Fibroblast of peridontal ligament (primary cell): Measurements from ENCODE around the gene TTC31.
A peak's percentile ranks its signal among the peaks of the same experiment; 100 is the strongest.
"Not testable (repeated sequence)": the region's sequence is repeated elsewhere in the genome, so short reads cannot be mapped to it uniquely, and the experiment has no call there.

ENCODE experiments used
- DNase-seq: peaks from one replicate; pipeline ENCODE4 v3.0.0-alpha.2; 2010; ENCODE audit errors: extremely low read depth

Gene TTC31

DNA sequence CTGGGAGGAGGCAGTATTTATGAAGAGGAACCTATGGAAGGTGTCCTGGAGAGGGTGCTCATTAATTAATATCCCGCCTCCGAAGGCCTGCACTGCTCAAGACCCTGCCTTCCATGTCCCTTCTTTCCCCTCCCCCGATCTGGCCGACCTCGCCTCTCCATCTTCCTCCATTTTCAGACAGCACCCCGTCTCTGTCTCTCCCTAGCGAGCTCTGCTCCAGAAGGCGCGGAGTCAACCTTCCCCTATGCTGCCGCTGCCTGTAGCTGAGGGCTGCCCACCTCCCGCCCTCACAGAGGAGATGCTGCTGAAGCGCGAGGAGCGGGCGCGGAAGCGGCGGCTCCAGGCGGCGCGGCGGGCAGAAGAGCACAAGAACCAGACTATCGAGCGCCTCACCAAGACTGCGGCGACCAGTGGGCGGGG, 25.7 kb upstream of the TTC31 start:
- no peak for DNase-seq

DNA sequence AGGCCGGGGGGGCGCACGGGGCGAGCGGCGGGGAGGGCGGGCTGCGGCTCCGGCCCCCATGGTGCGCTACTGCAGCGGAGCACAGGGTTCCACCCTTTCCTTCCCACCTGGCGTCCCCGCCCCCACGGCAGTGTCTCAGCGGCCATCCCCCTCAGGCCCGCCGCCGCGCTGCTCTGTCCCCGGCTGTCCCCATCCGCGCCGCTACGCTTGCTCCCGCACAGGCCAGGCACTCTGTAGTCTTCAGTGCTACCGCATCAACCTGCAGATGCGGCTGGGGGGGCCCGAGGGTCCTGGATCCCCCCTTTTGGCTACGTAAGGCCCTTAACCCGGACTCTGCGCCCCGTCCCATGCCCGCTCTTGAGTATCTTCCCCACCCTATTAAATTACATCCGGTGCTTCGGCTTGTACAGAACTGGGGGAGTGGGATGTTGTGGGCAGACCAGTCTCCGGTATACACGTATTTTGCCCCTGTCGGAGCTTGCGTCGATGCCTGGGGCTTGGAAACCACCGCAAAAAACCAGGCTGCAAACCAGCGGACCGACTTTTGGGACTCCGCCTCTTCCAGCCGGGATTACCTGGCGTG, 25.2 kb upstream of the TTC31 start:
- DNase-seq, result no peak

DNA sequence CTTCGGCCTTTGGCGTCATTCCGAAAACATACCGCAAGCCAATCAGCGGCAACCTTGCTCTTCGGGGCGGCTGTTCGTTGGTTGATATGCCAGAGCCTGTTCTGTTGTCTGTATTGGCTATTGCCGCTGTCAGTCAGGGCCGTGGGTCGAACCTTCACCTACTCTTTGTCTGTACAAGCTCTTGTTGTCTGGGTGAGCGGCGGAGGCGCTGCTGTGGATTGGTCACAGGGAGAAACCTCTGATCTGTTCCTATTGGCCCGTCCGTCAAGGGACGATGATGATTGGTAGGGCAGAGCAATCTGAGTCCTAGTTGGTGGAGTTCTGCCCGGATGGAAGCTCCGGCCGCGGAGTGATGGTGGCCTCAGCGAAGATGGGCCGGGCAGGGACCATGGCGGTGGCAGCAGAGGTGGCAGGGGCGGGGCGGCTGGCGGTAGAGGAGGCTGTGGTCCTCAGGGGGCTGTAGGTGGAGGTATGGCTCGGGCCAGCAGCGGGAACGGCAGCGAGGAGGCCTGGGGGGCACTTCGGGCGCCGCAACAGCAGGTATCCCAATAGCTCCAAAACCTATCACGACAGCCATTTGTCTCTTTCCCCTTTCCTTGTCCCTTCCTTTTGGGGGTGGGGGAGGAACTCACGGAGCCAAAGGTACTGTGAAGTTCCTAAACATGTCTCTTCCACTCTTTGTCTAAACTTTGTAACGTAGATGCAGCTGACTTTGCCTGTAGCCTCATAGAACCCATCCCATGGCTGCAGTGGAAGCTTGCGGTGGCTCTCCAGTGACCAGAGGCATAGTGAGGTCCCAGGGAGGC, 24.5 kb upstream of the TTC31 start, which contains the start of gene WBP1:
Gene WBP1, plus strand, starts transcription at position 307 of the 806 bp plus-strand sequence. Its CDS starts 165 bp downstream, at position 472.
- peak; percentile 100 for DNase-seq

DNA sequence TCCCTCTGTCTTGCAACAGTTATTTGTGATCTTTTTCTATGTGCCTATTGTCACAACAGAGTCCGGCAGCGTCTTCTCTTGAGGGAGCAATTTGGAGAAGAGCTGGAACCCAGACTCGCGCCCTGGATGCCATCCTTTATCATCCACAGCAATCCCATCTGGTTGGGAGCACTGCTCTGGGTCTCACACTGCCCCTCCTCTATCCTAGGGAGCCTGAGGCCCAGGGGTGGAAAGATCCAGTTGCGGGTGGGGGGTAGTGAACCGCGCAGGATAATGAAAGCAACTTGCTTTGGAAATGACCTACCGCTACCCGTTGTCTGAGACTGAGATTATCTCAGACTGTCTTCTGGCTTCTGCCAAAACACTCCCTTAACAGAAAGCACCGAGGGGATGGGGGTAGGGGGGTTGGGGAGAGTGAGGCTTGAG, 23.9 kb upstream of the TTC31 start:
- DNase-seq, result peak; percentile 29

DNA sequence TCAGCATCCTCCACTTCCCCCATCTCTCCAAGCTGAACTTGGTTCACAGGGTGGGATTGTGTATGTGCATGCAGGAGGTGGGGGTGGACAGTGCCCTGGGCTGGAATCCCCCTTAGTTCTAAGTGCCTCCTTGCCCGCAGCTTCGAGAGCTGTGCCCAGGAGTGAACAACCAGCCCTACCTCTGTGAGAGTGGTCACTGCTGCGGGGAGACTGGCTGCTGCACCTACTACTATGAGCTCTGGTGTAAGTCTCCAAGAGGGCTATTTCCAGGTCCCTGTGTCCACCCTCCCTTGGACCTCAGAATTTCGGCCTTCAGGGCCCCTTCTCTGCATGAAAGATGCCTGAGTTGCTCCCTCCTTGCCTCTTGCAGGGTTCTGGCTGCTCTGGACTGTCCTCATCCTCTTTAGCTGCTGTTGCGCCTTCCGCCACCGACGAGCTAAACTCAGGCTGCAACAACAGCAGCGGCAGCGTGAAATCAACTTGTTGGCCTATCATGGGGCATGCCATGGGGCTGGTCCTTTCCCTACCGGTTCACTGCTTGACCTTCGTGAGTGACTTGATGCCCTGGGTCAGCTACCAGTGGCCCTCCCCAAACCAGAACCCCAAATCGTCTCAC, 23.3 kb upstream of the TTC31 start:
- DNase-seq, result not testable (repeated sequence)

DNA sequence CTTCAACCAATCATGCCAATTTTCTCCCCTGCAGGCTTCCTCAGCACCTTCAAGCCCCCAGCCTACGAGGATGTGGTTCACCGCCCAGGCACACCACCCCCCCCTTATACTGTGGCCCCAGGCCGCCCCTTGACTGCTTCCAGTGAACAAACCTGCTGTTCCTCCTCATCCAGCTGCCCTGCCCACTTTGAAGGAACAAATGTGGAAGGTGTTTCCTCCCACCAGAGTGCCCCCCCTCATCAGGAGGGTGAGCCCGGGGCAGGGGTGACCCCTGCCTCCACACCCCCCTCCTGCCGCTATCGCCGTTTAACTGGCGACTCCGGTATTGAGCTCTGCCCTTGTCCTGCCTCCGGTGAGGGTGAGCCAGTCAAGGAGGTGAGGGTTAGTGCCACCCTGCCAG, 22.7 kb upstream of the TTC31 start:
- DNase-seq, result not testable (repeated sequence)

DNA sequence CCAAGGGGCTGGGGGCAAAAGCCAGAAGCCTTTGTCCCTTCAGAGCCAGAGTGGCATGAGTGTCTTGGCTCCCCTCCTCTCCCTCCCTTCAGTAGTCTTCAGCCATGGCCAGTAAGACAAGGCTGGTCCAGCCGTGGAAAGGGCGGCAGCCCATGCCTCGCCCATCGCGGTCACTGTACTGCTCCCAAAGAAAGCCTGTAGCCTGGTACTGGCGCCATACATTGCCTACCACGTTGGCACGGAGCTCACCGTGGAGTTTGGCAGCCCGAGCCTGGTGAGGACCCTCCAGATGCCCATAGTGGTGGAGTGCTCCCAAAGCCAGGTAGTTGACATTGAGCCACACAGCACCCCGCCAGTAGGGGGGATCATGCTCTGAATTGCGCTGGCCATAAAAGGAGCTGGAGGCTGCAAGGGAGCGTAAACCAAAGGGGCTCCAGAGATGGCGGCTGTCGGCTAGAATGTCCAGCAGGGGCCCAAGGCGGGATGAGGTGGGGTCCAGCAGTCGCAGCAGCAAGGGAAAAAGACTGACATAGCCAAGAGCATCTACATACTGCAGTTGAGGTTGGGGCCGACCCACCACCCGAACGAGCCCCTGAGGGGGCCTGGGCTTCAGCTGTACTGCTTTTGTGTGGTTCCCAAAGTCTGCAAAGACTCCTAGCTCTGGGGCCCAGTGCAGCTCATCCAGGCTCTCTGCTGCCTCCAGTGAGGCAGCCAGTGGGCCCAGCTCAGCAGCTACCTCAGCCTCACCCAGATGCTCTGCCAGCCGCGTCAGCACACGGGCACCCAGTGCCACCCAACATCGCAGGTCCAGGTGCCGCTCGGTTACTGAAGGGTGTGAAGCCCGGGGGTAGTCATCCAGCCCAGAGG, 21.5 kb upstream of the TTC31 start:
- no peak for DNase-seq

DNA sequence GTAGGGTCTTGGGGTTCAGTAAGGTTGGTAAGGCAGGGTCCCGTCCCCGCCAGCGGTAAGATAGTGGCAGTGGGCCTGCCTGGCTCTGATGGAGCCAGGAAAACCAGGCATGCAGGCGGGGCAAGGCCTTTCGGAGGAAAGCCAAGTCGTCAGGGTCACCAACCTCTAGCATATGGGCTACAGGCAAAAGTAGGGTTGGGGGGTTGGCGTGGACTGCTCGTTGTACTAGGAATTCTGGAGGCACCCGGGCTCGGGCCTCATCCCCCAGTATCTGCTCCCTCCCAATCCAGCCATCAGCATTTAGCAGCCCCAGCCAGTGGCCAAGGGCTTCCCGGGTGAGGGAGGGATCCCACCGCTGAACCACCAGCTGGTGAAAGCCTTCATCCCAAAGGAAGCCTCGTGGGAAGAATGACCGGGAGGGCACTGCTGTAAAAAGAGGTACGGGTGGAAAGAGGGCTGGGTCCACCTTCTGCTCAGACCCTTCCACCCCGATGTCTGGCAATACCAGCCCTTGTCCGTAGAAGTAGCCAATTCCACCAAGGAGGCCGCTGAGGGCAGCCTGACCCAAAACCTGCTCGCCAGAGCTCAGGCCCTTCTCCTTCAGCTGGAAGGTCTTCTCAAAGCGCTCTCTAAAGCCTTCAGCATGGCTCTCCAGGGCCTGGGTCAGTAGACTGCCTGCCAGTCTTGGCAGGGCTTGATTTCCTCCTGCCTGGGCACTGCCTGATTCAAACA, 20.7 kb upstream of the TTC31 start:
- DNase-seq, result no peak

DNA sequence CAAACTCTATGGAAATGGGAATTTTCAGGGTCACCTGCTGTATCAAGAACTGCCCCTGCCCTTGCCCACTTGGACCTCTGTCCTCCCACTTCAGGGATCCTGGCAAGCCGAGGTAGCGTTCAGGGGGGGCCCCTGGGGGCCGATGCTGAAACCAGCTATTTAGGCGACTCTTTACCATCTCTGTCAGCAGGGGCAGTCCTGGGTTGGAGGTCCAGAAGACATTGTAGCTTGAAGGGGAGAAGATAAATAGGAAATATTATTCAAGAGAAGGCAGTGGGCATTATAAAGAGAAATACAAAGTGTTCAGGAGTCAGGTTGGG, 20.1 kb upstream of the TTC31 start:
- no peak for DNase-seq

DNA sequence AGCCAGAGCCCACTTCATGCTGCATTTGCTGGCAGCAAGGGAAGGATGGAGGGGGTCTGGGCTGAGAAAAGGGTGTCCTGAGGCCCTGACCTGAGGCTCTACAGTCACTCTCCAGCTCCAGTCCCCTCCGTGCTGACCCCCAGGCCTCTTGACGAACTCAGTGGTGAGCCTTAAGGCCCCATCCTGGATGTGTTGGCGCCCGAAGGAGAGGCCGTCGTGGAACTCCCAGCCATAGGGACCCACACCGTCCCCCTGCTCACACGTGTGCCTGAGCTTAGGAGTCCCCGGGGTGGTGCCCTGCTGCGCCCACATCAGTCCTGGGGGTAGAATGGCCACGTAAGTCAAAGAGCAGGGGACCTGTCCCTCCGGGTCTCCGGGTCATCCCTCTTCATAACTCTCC, 18.5 kb upstream of the TTC31 start:
- DNase-seq, result no peak

DNA sequence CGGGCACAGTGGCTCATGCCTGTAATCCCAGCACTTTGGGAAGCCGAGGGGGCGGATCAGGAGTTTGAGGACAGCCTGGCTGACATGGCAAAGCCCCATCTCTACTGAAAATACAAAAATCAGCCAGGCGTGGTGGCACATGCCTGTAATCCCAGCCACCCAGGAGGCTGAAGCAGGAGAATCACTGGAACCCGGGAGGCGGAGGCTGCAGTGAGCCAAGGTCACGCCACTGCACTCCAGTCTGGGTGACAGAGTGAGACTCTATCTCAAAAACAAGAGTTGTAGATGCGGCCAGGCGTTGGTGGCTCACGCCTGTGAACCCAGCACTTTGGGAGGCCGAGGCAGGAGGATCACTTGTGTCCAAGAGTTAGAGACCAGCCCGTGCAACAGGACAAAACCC, 12.1 kb upstream of the TTC31 start:
- not testable (repeated sequence) for DNase-seq

DNA sequence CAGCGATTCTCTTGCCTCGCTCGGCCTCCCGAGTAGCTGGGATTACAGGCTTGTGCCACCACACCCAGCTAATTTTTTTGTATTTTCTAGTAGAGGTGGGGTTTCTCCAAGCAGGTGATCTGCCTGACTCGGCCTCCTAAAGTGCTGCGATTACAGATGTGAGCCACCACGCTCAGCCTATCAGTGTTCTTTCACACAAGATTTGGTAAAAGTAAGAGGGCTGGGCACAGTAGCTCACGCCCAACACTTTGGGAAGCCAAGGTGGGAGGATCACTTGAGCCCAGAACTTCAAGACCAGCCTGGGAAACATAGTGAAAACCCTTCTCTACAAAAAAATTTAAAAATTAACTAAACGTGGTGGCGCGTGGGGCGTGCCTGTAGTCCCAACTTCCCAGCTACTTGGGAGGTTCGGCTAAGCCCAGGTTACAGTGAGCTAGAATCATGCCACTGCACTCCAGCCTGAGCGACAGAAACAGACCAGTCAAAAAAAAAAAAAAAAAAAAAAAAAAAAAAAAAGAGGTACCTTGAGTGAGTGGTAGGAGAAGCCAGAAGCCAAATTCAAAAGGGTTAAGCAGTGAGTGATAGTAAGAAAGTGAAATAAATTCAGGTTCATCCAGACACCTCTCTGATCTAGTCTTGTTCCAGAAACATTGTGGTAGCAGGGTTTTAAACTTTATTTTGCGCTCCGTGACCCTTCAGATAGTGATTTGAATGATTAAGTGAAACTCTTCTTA, 11.4 kb upstream of the TTC31 start:
- no peak for DNase-seq

DNA sequence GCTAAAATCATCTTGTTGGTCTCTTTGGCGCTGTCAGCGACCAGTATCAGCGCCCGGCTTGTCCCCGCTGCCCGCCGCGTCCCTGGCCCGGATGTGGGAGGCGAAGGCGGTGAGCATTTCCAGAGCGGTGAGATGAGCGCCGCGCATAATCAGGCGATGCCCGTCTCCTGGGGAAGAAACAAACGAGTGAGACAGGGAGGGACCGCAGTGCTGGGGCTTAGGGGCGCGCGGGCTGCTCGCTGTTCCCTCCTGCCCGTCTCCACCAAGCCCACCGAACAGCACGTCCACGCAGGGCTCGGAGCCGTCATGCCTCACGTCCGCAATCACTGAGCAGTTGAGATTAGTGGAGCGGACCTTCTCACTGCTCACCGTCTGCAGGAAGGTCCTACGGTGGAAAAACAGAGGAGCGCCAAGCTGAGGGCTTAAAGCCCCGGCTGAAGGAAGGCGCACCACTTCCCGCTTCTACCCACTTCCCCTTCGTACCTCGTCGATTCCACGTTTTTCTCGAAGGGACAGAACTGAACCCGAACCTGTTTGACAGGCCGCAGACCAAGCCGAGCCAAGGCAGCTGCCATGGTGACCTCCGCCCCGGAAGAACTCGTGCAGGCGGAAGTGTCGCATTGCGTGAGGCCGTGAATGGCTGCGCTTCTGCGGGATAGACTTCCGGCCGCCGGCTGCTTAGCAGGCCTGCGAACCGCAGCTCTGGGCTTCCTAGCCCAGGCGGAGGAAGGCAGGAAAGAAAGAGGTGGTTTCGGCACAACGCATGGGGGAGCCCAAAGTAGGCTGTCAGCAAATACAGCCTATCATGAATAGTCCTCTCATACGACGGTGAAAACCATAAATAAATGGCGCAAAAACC, 10.6 kb upstream of the TTC31 start, which contains the start of gene MRPL53:
Gene MRPL53, minus strand, starts transcription at position 595 of the 859 bp plus-strand sequence. Its CDS starts 20 bp downstream, at position 575.
- DNase-seq, result peak; percentile 92

DNA sequence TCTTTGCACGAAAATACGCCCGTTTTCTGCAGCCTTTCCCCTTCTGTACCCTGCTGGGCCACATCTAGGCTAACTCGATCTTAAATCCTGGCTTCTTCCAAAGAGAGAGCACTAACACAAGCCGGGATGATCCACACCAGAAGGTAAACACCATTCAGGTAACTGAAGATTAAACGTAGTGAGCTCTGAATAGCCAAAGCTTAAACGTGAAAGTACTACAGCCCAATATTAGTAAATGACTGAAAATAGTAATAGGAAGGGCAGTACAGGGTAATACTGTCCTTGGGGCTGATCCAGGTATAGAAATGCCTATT, 10.0 kb upstream of the TTC31 start:
- no peak for DNase-seq

DNA sequence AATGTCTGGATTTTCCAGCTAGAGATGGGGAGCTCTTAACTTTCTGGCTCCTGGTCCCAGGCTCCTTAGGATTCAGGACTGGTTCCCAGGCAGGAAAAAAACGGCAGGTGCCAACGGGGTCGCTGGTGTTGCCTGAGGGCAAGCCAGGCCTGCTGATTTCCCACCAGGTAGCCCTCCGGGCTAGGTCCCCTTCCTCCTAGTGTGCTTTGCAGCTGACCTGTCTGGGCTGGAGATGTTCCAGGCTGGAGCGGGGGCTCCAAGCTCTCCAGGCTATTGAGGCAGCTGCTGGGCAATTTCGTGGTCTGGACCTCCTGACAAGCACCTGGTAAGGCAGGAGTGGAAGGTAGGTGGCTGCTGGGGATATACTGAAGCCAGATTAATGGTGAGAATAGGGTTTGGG, 8.4 kb upstream of the TTC31 start:
- DNase-seq, result no peak

DNA sequence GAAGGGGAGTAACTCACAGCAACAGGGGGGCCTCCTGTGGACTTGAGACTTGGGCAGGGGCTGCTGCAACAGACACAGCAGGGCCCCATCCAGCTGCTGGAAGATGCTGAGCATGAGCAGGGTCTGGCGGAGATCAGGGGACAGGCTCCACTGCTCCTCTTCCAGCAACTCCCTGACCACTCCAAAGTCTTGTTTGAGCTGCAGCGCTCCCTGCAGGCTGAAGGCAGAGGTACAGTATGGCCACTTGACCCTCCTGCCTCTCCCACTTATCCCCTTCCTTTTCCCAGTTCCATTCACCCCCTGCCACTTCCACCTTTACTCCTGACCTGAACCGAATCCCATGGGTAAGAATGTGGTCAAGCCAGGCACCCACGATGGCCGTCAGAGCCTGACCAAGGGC, 8.0 kb upstream of the TTC31 start:
- DNase-seq, result no peak

DNA sequence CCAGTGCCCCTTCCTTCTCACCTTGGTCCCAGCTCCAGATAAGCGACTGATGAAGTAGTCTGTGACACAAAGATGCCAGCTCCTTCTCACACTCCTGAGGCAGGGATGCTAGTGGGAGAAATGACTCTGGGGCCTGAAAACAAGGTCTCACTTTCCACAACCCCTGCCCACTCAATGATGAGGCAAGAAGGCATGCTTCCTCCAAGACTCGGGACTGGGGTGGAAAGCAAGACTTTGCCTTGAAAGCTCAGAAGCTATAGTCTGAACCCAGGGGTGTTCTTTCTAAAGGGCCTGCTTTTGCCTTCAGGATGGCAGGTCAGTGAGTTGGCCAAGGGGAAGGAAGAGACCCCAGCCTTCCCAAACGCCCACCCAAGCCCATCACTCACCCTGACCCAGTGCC, 1.4 kb upstream of the TTC31 start:
- no peak for DNase-seq

DNA sequence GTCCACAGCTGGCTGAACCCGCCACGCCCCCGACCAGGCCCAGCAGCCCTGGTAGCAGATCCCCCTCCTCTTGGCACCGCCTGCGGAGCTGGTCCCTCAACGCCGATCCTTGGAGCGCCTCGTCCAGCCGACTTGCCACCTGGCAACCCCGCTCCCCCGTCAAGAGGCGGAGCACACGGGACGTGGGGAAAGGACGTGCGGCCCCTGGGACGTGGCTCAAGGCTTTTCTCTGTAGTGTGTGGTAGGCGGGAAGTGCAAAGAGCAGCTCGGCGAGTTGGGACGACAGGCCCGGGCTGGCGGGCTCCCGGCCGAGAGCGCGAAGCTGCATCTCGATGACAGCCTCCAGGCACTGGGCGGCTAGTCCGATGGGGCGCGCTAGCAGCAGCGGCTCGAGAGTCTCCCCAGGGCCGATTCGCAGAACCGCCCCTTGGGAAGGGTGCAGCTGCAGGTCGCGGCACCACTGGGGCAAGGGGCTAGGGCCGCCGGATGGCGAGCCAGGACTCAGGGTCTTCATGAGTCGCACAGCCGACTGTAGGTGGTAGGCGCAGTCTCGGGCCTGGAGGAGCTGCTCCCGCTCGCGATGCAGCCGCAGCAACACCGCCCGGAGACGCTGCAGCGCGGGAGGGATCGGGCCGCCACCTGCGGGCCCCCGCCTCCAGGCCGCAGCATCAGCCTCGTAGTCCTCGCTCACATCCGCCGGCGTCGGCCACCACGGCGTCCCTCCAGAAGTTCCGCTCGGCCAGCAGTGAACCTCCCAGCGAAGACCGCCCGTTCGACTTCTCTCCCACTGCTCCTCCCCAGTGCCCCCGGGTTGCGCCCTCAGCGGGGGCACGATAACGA, 700 bp upstream of the TTC31 start:
- no peak for DNase-seq

DNA sequence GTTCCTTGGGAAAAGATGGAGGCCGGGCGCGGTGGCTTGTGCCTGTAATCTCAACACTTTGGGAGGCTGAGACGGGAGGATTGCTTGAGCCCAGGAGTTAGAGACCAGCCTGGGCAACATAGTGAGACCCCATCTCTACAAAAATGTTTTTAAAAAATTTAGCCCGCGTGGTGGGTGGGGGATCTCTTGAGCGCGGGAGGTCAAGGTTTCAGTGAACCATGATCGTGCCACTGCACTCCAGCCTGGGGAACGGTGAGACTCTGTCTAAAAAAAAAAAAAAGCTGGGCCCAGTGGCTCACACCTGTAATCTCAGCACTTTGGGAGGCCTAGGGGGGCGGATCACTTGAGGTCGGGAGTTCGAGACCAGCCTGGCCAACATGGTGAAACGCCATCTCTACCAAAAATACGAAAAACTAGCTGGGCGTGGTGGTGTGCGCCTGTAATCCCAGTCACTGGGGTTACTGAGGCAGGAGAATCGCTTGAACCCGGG, 839 bp downstream of the TTC31 start:
- DNase-seq, result not testable (repeated sequence)
